CMK (cell line): ENCODE results near the gene PRL.

Experiments used
- DNase-seq: peaks from one replicate; pipeline ENCODE4 v3.0.0-alpha.2; 2010; ENCODE audit warnings: low read depth

Gene PRL

DNA sequence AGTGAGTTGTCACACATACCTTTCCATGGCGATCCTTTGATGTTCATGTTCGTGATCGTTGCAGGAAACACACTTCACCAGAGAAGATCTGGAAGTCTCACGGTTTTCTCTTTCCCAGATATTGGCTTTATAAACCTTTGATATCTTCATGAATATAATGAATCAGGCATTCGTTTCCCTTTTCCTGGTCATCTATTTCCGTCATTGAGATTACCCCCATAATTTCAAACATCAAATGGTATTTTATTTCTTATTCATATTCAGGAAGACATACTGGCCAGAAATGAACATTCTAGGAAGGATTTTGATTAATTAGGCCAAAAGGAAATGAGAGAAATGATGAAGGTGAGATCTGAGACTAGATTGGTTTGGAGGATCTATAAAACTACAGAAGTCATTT lies at the start of gene PRL:
PRL (minus strand) TSS at position 101 of the 400 bp plus-strand sequence; CDS start at position 47, 54 bp downstream.
- no peak for DNase-seq

DNA sequence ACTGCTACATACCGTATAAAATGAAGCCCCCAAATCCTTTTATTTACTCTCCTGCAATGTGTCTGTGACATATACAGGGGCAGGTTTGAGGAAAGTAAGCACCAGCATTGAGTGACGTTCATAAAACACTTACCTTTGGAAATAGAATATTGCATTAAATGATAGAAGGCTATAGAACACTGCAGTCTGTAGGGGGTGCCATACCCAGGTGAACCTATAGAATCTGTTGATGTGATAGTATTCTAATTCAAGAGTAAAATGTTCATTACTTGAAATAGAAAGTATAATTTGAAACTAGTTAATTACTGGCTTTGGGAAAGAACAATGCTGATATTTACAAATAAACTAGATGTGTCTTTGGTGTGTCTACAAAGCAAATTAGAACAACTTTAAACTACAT lies 47.0 kb upstream of the PRL start:
- DNase-seq: no peak

DNA sequence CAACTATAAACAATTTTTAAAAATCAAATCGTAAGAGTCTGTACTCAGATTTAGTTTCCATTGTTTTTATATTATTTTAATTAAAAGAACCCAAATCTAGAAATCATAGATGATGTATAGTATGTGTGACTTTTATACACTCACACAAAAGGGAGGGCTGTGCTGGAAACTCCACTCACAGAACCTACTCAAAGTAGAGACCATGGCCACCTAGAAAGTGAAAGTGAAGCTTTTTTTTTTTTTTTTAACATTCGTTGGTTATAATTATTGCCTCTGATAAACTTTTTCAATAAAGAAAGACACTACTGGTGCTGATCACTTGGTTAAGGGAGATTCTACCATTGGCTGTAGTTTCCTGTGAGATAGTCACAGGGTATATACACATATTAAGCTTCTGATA lies 37.9 kb upstream of the PRL start:
- no peak for DNase-seq

DNA sequence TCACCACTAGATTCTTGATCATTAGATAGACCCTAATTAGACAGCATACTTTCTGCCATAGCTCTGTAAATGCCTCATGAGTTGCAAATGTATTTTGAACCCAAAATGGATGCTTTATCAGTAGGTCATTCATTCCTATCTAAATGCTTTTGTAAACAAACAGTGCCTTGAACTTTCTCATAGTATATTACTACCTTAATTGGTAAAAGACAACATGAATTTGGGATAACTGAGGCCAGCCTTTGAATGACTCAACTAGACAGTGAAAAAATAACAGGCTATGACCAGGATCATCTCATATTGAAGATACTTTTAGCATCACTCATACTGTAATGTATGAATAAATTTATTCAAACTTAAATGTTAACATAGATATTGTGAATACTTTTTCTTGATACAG lies 37.0 kb upstream of the PRL start:
- DNase-seq: no peak

DNA sequence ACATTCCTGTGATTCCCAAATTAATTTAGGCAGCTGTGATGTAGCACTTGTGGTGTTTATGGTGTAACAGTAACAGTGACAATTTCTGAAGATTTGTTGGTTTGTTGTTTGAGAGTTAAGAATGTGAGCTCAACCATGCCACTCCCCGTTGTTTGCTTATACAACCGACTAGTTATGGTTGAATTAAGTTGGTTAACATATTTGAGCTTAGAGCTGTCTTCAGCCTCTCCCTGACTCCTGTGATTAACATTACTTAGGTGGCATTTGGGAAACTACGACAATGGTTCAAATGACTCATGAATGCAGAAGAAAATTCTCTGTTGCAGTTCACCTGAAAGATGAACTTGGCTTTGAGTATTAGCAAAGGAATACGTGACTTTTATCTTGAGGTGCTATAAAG lies 35.9 kb upstream of the PRL start:
- DNase-seq: no peak

DNA sequence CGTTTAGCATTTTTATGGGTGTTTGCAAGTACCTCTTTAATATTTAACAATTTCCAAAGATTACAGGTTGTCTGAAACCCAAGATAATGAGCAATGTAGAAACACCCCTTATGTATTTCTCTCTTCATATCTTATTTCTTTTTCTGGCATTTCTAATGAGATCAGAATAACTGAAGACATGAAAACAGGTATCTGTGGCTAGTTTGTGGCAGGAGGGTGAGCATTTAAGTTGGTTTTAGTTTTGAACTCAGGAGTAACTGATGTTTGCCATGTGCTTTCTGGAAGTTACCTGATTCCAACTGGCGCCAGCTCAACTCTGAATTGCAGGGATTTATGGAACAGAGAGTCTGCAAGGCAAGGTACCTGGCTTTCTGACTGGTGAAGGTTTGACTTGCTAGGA lies 35.4 kb upstream of the PRL start:
- no peak for DNase-seq

DNA sequence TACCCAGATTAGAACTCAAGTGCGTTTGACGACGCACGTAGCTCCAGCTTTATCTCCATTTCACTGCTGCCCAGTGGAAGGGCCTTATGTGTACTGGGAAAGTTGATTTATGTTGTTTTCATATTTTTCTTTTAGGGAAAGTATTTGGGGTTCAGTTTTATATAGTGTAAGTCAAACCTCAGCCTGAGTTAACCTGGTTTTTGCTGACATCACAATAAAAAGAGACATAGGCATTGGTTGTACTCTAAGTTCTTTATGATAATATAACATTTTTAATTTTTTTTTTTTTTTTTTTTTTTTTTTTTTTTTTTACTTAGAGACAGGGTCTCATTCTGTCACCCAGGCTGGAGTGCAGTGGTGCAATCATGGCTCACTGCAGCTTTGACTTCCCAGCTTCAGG lies 34.1 kb upstream of the PRL start:
- DNase-seq: no peak

DNA sequence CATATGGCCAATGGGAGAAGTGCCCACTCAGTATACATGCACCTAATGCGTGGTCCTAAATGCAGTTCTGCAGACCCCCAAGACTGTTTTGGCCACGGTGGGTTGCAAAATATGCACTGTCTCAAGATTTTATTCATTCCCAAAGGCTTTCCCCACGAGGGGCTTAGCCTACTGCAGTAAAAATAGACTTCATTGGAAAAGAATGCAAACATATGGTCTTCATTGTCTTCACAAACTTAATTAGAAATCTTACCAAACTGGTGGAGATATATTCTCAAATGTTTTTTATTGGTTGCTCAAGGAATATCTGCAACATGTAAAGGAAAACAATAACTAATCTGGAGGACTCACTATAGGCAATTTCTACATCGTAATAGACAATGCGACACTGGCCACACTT lies 31.6 kb upstream of the PRL start:
- DNase-seq: no peak

DNA sequence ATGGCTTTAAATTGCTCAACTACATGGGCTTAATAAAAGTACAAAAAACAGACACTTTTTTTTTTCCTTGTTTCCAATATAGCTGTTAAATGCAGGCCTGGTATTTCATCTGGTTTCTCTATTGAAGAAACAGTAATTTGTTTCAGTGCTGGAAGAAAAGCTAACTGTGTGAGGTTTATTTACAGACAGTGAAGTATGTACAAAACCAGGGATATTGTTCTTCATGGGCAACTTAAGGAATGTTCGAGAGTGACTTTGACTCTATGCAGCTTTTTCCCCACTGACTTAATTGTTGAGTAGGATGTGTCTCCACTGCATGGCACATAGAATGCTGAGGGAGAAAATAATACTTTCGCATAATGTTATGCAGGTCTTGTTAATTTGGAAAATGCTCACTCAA lies 31.0 kb upstream of the PRL start:
- DNase-seq: no peak

DNA sequence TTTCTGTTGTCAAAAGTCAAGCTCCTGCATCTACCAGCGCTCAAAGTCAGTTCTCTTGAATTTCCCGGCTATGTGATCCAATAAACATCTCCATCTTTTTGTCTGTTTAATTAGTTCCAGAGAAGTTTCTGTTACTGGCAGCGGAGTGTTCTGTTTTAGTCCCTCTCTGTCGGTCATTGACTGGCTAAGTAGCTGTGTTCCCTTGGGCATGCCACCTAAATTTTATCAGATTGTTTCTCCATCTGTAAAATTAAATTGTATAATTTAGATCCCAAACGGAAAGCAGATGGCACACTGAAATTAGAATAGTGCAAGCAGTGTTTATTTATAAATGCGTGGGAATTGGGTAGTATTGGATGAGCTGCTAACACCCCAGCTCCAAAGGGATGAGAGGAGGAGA lies 29.7 kb upstream of the PRL start:
- no peak for DNase-seq

DNA sequence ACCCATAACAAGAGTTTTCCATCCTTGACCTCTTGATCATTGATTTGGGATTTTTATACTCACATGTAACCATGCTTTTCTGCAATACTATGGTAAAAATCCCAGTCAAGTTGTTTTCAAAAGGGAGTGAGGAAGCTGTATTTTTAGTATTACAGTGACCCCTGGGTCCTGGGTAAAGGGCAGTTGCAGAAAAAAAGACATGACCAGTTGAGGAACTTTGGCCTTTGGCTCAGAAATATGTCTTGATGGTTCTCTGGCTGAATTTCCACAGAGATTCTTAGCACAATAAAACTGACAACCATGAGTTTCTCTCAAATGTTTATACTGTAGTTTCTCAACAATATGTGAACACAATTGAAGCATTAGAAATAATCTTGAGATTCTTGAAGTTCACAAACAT lies 28.6 kb upstream of the PRL start:
- no peak for DNase-seq

DNA sequence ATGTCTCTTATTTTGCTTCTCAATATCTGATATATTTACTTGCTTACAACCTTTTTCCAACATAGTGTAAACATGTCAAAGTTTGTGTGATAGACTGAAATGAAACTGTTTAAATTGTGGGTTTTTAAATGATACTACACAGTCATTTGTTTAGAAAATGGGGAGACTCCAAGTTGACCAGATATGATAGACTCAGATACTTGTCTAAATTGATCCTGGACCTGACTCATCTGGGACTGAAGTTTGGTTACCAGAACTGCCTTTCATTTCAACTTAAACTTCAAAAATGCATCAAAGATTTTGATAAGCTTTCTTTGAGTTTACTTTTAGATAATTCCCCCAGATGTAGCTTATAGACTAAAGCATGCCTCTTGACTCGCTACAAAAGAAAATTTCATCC lies 27.0 kb upstream of the PRL start:
- no peak for DNase-seq

DNA sequence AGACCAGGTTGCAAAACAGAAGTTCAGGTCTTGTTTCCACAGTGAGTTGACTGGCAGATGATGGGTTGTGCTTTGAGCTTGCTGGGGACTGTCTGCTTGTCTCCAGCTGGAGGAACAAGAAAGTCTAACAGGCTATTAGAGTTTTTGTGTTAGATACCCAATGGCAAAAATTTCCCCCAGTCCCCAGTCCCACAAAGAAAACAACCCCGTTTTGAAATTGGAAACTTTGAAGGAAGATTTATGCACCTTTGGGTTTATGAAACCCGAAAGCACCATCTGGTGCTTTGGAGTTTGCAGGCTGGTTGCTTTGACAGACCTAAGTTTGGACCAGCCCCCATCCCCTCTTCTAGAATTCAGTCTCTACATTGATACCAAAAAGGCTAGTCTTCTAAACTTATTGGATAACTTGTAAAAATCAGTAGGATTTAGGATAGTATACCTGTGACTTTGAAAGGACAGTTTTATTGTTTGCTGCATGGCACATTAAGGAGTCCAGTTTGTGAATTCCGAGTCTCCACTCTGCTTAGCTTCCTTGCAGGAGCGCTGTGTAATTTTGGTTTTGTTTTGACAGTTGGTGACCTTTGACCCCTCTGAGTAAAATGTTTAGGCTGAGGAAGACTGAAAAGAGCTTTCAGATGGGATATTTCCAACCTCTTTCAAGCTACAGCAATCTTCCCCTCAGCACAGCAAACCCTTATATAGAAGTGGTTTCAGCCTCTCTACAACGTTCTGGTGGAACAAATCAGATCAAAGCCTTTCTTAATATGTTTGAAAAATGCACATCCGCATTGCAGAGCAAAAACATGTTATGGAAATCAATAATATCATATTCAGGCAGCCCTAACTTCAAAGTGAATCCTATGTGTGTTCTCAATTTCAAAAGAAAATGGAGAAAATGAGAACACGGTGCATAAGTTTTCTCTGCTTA lies 25.5 kb upstream of the PRL start:
- no peak for DNase-seq

DNA sequence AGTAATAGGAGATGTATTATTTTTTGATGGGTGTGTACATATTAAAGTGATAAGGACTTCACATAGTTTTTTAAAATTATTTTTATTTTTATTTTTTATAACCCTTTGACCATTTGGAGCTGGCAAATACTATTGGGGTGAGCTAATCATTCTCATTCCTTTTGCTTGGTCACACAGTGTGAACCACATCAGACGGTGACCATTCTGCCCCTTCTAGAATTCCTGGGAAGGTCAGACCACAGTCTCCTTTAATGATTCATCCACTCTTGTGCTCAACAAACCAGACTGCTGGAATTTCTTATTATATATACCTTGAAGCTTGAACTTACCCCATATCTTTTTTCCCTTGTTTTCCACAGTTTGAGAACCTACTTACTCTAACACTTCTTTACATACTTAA lies 23.9 kb upstream of the PRL start:
- DNase-seq: no peak

DNA sequence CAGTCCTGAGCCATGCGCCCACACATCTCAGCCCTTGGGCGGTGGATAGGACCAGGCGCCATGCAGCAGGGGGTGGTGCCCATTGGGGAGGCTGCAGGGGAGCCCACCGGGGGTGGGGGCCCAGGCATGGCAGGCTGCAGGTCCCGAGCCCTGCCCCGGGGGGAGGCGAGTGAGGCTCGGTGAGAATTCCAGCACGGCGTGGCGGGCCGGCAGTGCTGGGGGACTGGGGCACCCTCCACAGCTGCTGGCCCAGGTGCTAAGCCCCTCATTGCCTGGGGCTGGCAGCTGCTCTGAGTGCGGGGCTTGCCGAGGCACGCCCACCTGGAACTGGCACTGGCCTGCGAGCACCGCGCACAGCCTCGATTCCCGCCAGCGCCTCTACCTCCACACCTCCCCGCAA lies 21.6 kb upstream of the PRL start:
- DNase-seq: no peak

DNA sequence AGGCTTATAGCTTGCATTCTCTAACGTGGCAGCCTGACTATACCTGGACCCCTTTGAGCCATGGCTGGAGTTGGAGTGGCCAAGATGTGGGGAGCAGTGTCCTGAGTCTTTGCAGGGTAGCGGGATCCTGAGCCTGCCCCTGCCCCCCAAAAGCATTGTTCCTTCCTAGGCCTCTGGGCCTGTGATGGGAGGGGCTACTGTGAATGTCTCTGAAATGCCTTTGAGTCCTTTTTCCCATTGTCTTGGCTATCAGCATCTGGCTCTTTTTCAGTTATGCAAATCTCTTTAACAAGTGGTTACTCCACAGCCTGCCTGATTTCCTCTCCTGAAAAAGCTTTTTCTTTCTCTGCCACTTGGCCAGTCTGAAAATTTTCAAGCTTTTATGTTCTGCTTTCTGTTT lies 17.0 kb upstream of the PRL start:
- DNase-seq: no peak

DNA sequence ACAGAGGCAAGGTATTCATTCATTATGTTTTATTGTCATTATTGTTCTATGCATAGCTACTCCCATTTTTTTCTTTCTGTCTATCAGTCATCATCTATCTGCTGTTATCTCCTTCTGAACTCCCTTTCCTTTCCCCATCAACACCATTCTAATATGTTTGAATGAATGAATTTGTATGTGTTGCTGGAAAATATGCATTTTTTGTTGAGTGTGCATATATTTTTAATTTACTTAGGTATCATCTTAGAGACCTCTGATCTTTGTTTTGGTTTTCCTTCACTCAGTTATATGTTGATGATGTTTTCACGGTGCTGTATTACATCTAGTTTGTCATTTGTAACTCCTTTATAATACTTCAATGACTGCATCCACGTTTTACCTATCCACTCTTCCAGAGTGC lies 12.1 kb upstream of the PRL start:
- DNase-seq: no peak

DNA sequence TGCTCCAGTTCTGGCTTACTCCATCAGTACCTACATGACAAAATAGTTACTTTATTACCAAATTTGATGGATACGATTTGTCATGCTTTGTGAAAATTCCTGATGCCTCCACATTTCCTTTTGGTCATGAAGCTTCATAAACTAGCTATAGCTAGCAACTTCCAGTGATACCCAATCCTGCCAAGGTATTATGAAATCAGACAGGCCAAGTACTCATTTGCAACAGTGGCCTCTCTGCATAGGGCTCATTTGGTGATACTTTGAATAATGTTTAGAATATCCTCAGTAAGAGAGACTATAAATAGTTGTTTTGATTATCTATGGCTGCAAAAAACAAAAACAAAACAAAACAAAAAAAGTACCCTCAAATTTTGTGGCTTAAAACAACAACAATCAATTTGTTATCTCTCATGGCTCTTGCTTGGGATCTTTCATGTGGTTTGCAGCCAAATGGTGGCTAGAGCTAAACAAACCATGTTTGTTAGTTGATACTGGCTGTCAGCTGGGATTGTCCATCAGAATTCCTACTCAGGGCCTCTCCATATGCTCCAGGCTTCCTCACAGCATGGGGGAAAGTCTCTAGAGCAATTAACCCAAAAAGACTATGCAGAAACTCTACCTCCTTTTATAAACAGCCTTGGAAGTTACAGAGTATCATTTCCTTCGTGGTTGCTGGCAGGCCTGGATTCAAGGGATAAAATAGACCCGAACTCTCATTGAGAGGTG lies 10.1 kb upstream of the PRL start:
- DNase-seq: no peak

DNA sequence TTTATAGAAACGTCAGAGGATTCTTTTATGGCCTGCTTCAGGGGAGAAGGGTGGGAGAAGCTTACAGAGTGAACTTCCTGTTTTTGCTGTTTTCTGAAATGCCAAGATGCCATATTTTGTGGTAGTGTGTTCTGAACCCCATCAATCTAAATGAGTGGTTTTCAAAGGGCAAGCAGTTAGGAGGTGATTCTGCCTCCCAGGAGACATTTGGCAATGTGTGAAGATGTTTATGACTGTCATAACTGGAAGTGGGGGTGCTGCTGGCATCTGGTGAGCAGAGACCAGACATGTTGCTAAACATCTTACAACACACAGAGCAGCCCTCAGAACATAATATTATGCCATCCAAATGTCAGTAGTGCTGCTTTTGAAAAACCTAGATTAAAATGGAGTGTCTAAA lies 6.0 kb upstream of the PRL start:
- DNase-seq: no peak

DNA sequence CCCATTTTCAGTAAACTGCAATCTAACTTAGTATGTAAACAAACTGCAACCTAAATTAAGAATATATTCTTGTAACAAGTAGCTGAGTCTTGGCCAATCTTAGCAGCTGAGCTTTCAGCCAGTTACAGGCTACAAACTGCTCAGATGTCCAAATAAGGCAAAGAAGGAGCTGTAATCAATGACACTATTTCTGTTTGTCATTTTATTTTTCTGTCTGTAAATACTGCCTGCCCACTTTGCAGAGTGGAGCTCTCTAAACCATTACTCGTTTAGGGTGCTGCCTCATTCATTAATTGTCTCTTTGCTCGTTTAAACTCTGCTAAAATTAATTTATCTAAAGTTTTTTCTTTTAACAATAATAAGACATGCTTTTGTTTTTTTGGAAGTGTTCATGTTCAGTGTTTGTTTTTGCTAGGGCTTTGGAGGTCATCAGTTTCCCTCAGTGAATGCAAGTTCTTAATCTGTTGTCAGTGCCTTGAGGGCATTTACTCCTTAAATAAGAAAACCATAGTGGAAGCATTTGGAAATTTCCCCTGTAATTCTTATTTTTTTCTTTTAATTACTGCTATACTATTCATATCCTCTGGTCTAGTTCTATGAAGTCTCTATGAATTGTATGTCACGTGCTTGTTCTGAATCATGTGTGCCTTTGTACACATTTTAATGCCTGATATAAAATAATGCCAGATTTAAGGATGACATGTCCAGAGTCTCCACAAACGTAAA lies 3.6 kb upstream of the PRL start:
- no peak for DNase-seq

DNA sequence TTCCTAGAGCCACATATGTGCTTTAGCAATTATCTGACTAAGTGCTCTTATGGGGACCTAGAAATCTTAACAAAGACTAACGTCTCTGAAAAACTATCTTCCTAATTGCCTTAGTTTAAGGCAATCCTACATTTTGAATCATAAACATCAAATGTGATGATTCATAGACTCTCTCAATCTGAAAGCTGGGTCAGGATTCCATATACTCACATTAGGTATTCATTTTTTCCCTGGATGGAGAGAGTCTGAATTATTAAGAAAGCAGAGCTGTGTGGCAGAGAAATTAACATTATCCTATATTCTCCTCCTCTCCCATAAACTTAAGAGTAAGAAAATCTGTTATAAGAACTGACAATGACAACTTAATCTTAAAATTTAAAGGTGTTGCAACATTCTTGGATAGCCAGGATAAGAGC lies 1.6 kb upstream of the PRL start:
- no peak for DNase-seq

DNA sequence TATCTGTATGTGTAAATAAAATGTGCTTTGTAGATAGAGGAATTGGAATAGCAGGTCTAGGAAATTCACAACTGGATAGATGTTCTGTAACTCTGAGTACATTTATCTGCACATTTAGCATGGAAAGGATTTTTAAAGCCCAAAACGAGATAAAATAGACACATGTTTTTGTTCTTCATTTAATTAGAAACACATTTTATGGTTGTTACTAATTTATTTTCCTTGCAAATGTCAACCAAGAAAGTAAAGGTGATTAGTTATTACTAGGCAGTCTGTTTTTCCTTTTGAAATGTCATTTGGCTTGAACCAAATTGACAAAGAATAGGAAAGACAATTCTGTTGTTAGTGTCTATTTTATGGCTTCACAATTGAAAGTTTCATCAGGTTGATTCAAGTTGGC lies 769 bp downstream of the PRL start:
- DNase-seq: no peak

DNA sequence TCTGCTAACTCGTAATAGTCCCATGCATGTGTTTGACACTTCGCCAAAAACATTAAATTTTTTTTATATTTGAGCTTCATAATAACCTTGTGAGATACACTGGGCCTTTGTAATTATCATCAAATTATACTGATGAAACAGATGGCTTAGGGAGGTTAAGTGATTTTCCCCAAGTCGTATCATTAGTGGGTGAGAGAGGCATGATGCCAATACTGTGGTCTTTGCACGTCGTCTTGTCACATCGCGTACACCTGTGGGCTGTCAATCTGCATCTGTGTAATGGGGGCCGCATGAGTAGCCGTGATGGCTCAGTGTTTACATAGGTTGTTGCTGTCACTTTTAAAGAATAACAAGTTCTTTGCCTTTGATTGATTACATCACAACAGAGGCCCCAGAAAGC lies 1.7 kb downstream of the PRL start:
- DNase-seq: no peak
